22Rv1 (cell line): ENCODE results near the gene REL.

ENCODE experiments used
- H3K27ac ChIP-seq: fragments of 450-650 bp; 2 replicates; pipeline ENCODE4 v1.5.1; 2017
- ZFX ChIP-seq: fragments of 450-650 bp; IDR thresholded peaks from 2 replicates; pipeline ENCODE4 v1.6.1; 2017; ENCODE audit warnings: antibody characterized with exemption, borderline replicate concordance
- TF ChIP-seq, protein P1 (sequence below): fragments of 450-650 bp; IDR thresholded peaks from 2 replicates; pipeline ENCODE4 v1.5.1; 2017; ENCODE audit warnings: mild to moderate bottlenecking

Gene REL

DNA sequence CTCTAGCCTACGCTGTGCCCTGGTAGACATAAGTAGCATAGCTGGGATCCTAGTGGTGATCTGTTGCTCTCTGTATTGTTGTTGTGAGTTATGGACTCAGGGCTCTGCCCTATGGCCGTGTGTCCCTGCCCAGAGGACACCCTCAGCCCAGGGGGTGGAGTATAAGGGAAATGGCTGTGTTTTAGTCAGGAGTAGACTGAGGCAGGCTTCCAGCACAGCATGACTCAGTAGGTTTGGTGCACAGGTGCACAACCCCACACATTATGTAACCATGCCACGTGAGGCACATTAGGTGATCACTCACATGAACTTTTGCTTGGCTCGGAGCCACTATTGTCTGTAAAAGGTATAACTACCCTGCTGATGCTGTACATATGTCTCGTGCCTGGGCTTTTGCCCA is 76.3 kb downstream of the REL start:
- TF ChIP-seq ZFX, result no peak
- TF ChIP-seq, protein P1, sequence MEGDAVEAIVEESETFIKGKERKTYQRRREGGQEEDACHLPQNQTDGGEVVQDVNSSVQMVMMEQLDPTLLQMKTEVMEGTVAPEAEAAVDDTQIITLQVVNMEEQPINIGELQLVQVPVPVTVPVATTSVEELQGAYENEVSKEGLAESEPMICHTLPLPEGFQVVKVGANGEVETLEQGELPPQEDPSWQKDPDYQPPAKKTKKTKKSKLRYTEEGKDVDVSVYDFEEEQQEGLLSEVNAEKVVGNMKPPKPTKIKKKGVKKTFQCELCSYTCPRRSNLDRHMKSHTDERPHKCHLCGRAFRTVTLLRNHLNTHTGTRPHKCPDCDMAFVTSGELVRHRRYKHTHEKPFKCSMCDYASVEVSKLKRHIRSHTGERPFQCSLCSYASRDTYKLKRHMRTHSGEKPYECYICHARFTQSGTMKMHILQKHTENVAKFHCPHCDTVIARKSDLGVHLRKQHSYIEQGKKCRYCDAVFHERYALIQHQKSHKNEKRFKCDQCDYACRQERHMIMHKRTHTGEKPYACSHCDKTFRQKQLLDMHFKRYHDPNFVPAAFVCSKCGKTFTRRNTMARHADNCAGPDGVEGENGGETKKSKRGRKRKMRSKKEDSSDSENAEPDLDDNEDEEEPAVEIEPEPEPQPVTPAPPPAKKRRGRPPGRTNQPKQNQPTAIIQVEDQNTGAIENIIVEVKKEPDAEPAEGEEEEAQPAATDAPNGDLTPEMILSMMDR, result no peak
- no peak overlapping the region for H3K27ac ChIP-seq

DNA sequence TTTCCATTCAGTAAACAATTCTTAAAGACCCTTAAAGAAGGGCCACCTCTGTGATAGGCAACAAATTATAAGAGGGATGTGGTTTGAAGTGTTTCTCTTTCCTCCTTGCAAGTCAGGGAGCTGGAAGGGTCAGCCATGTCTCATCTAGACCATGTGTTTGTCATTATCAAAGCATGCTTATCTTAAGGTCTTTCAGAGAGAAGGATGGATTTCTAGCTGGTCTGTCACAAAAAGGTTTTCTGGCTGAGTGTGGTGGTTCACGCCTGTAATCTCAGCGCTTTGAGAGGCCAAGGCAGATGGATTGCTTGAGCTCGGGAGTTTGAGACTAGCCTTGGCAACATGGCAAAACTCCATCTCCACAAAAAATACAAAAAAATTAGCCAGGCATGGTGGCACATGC is 77.0 kb downstream of the REL start:
- TF ChIP-seq ZFX, result no peak
- TF ChIP-seq, protein P1, result no peak
- H3K27ac ChIP-seq, result no peak overlapping the region

DNA sequence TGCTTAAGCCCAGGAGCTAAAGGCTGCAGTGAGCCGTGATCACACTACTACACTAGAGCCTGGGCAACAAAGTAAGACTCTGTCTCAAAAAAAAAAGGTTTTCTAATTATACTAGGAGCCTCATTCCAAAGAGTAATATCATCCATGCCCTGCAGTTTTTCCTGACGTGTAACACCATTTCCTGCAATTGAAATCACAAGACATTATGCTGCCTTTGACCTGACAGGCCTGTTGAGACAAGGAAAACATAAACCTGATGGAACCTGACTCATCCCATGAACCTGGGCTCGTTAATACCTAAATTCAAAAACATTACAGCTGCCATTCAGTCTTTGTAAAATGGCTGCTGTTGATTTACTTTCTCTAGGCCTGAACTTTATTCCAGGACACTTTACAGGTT is 77.4 kb downstream of the REL start:
- TF ChIP-seq, protein P1, result no peak
- TF ChIP-seq ZFX, result no peak
- no peak overlapping the region for H3K27ac ChIP-seq

DNA sequence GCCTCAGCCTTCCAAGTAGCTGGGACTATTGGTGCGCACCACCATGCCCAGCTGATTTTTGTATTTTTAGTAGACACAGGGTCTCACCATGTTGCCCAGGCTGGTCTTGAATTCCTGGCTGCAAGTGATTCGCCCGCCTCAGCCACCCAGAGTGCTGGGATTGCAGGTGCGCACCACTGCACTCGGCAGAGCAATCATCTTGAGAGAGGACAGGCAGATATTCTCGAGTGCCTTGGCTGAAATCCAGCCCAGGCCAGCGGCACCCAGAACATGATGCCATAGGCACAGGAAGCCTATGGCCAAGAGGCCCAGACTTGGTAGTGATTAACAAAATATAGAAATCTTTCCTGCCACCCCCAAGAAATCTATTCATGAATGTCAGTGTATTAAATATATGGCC is 78.1 kb downstream of the REL start:
- no peak overlapping the region for H3K27ac ChIP-seq
- TF ChIP-seq, protein P1, result no peak
- no peak for TF ChIP-seq ZFX

DNA sequence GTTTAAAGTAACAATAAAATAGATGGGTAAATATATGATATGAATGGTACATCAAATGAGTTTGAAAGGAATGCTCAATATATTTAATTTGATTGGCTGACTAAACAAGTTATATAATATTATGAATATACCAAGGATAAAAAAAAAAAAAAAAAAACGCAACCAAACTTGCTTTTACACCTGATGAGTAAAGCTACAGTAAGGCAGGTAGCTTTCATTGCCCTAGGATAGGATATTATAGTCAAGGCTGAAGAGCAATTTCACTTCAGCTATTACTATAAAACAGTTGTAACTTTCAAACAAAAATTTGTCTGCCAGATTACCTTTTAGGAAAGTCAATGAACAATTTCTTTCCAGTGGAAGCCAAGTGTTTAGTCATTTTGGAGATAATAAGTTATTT is 79.3 kb downstream of the REL start:
- no peak overlapping the region for H3K27ac ChIP-seq
- TF ChIP-seq, protein P1, result no peak
- no peak for TF ChIP-seq ZFX

DNA sequence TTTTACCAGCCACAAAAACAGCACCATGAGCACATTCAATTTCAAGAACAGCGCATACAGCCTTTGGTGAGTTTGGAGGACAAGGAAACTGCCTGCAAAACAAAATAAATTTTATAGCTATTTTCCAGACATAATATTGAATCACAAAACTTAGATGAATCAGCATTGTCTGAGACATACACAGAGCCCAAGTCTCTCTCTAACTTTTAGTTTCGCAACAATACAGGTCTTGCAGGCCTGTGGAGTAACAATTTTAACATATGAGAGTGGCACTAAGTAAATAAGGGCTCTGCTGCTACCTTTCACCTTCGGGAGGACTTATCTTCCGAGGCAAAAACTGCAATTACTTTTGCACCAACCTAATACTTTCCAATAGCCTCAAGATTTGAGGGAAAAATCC is 80.1 kb downstream of the REL start:
- H3K27ac ChIP-seq, result no peak overlapping the region
- TF ChIP-seq, protein P1, result no peak
- TF ChIP-seq ZFX, result no peak

DNA sequence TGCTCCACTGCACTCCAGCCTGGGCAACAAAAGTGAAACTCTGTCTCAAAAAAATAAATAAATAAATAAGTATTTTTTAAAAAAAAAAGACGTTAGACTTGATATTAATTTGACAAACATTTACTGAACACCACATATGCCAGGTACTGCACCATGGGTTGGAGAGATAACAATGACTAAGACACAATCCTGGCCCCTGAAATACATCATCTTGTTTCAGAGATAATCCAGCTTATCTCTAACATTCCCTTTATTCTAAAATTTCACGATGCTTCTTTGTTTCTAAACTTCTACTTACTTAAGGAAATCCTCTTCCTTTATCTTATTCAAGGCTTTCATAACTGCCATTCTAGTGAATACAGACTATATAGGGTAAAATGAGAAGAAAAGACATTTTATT is 81.2 kb downstream of the REL start:
- no peak for TF ChIP-seq ZFX
- TF ChIP-seq, protein P1, result no peak
- no peak overlapping the region for H3K27ac ChIP-seq
